ENCODE data around the gene OR2W3. TPM values are rescaled to one million over a fixed set of nuclear protein-coding genes. Genes with fewer than 3 reads are reported as not detected.

The OR2W3 gene
- total RNA-seq, 1 experiment from 2014 or later: not detected

GRCh38 chr1:247936415-247936814, 41.0 kb downstream of the OR2W3 start:
- no peak for DNase-seq
- no CpG with 5 or more reads among the region's 18 CpGs for WGBS (ENCODE audit: extremely low coverage, insufficient read length, low lambda C conversion rate)
- no peak for TF ChIP-seq CTCF (conservative IDR thresholded peaks at IDR 0.05)

More at GRCh38 chr1:247936415-247936814, 41.0 kb downstream of the OR2W3 start:
- H2BK20ac ChIP-seq (ENCODE audit: low read depth, low read length, poor library complexity, severe bottlenecking): no peak overlapping the region
- H3K9me3 ChIP-seq (ENCODE audit: control insufficient read depth, low read depth, low read length): peaks cover 5% of the 10 kb centered on the region
- no peak overlapping the region; a peak in 2 of 5 replicates for H3K4me3 Mint-ChIP-seq
- H3K4me1 ChIP-seq (ENCODE audit: insufficient read depth, low read length): no peaks in the 10 kb centered on the region
- no peak overlapping the region for H2BK5ac ChIP-seq (ENCODE audit: insufficient read length, low read length)
- H3K4me2 ChIP-seq (ENCODE audit: insufficient read depth, insufficient read length, low read length): no peak overlapping the region
- no peak overlapping the region for H2BK15ac ChIP-seq (ENCODE audit: low read depth, low read length)
- no peak overlapping the region for H3K18ac ChIP-seq (ENCODE audit: insufficient read length, low read depth, low read length)
- H4K8ac ChIP-seq (replicated peaks; ENCODE audit: insufficient read length, low read depth, low read length): no peak overlapping the region
- H4K5ac ChIP-seq (ENCODE audit: insufficient read length, low read depth, low read length): no peak overlapping the region
- H4K91ac ChIP-seq (ENCODE audit: insufficient read length, low read depth, low read length): no peak overlapping the region
- H3T11ph ChIP-seq (ENCODE audit: low read length): no peak overlapping the region
- no peaks in the 10 kb centered on the region for H3K79me1 ChIP-seq (ENCODE audit: insufficient read depth, low read depth, low read length, poor library complexity, severe bottlenecking)
- H2AFZ ChIP-seq (ENCODE audit: low read length): no peak overlapping the region
- no peaks in the 10 kb centered on the region for H3K79me2 ChIP-seq (ENCODE audit: insufficient read depth, low read length)
- no peak overlapping the region for H3K56ac ChIP-seq (ENCODE audit: insufficient read length, low read depth, low read length)
- H3K14ac ChIP-seq (ENCODE audit: insufficient read depth, low read length): no peak overlapping the region
- no peak overlapping the region for H3K27ac Mint-ChIP-seq
- H3K27me3 Mint-ChIP-seq (ENCODE audit: low read depth): peaks cover 1% of the 10 kb centered on the region; the same call in 1 of the 2 replicates
- H3K23ac ChIP-seq (ENCODE audit: insufficient read length, low read depth, low read length): no peak overlapping the region
- no peaks in the 10 kb centered on the region for H3K23me2 ChIP-seq (ENCODE audit: insufficient read length, low read depth, low read length, poor library complexity, severe bottlenecking)
- no peak overlapping the region for H2AK5ac ChIP-seq (ENCODE audit: insufficient read length, low read length)
- H3K27ac ChIP-seq (ENCODE audit: insufficient read length, low read depth, low read length): no peak overlapping the region
- peaks cover 55 to 57% of the 10 kb centered on the region in 2 experiments for H3K9me3 Mint-ChIP-seq
- no peak overlapping the region for H3K9ac ChIP-seq (ENCODE audit: extremely low read depth, insufficient read length, low read length)
- no peaks in the 10 kb centered on the region for H3K27me3 ChIP-seq (ENCODE audit: insufficient read depth, low read length)
- H2BK120ac ChIP-seq (ENCODE audit: low read depth, low read length, poor library complexity, severe bottlenecking): no peak overlapping the region
- peaks cover 8 to 11% (median 9%) of the 10 kb centered on the region in 3 experiments; a peak in 4 of 7 replicates for H3K36me3 Mint-ChIP-seq (ENCODE audit: insufficient read depth in 1 of 3, low read depth in 3 of 3)
- H4K20me1 ChIP-seq (ENCODE audit: control insufficient read depth, insufficient read depth, insufficient read length): no peaks in the 10 kb centered on the region
- no peaks in the 10 kb centered on the region for H3K4me1 Mint-ChIP-seq
- no peak overlapping the region for H2BK12ac ChIP-seq (ENCODE audit: insufficient read length, low read depth, low read length)
- H3K4ac ChIP-seq (ENCODE audit: low read depth, low read length): no peak overlapping the region

All from H9 (cell line).